IPS-20b (cell line): ENCODE results near the gene SDR9C7.
"Not testable (repeated sequence)": the region's sequence is repeated elsewhere in the genome, so short reads cannot be mapped to it uniquely, and the experiment has no call there.

Experiments used
- H3K27ac ChIP-seq: one replicate; pipeline ENCODE4 v1.5.1; 2013; ENCODE audit warnings: low read length
- H3K27me3 ChIP-seq: 2 replicates; pipeline ENCODE4 v1.6.1; 2013; ENCODE audit warnings: mild to moderate bottlenecking, low read length, inconsistent platforms; ENCODE audit not compliant: insufficient read depth
- H3K36me3 ChIP-seq: 2 replicates; pipeline ENCODE4 v1.6.1; 2013; ENCODE audit warnings: low read depth, mild to moderate bottlenecking, inconsistent platforms, low read length, moderate library complexity; ENCODE audit not compliant: insufficient read depth
- H3K4me1 ChIP-seq: 2 replicates; pipeline ENCODE4 v1.6.1; 2013; ENCODE audit warnings: mild to moderate bottlenecking, control low read depth, inconsistent platforms, low read length, moderate library complexity; ENCODE audit not compliant: insufficient read depth
- H3K4me3 ChIP-seq: 2 replicates; pipeline ENCODE4 v1.5.1; 2013; ENCODE audit warnings: mild to moderate bottlenecking, low read length, inconsistent platforms
- H3K9ac ChIP-seq: 2 replicates; pipeline ENCODE4 v1.6.1; 2013; ENCODE audit warnings: low read depth, mild to moderate bottlenecking, inconsistent platforms, low read length, moderate library complexity
- H3K9me3 ChIP-seq: 2 replicates; pipeline ENCODE4 v1.6.1; 2013; ENCODE audit warnings: mild to moderate bottlenecking, low read depth, low read length, inconsistent platforms; ENCODE audit not compliant: insufficient read depth

SDR9C7 gene

DNA sequence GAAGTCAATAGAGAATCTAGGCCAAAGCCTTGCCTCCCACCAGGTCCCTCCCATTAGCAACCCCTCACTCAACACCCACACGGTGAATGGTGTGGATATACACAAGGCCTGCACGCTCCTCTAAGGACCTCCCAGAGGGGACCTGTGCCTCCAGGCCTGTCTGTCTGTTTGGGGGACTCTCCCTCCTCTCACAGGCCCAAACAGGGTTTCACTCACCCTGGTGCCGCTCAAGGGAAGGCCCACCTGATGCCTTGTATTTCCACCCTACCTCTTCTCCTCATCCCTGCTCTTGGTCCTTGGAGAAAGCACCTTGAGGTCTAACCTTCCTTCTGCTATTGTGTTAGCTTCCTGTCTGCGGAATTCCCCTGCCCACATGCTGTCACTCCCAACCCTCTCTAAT is 4.4 kb downstream of the SDR9C7 start:
- Histone ChIP-seq H3K4me3 (no peak overlapping the region), H3K27ac (no peak overlapping the region), H3K9me3 (no peaks in the 10 kb centered on the region), H3K4me1 (peaks cover 17% of the 10 kb centered on the region; the same call in 1 of the 2 replicates), H3K27me3 (no peaks in the 10 kb centered on the region), H3K9ac (no peak overlapping the region), H3K36me3 (no peaks in the 10 kb centered on the region)

DNA sequence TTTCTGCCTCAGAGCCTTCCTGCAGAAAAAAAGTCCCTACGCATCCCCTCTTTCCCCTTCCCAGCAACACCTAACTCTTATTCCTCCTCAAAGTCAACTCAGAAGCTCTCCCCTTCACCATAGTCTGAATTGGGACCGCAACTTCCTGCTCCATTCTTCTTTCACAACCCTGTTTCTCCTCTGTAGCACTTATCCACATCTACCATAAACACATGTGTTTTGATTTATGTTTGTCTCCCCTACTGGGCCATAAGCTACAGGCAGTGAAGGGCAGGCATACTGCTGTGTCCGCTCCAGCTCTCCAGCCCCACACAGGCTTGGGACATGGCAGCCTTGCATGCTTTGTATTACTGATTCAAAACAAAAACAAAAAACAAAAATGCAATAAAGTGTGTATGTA is 5.9 kb downstream of the SDR9C7 start:
- Histone ChIP-seq H3K4me1 (peaks cover 17% of the 10 kb centered on the region; the same call in 1 of the 2 replicates), H3K27ac (no peak overlapping the region), H3K9me3 (no peaks in the 10 kb centered on the region), H3K9ac (no peak overlapping the region), H3K27me3 (no peaks in the 10 kb centered on the region), H3K36me3 (no peaks in the 10 kb centered on the region), H3K4me3 (no peak overlapping the region; the same call in 1 of the 2 replicates)

DNA sequence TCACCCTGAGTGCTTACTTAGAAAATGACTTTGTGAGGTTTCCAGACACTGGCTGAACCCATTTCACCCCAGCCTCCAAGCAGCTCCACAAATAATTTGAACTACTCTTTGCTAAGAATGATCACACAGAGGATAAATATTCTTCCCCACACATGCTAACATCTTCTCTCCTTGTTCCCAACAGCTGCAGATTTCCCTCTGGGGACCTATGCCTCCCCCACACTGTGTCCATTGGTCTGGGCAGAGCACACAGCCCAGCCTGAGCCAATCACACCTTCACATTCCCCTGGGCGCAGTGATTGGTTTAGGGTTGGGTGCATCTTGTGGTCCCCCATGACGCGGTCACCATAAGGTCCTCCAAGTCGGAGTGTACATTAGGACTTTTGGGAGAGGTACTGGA is 6.9 kb downstream of the SDR9C7 start:
- Histone ChIP-seq H3K9ac (no peak overlapping the region), H3K4me1 (peaks cover 14% of the 10 kb centered on the region; the same call in 1 of the 2 replicates)

DNA sequence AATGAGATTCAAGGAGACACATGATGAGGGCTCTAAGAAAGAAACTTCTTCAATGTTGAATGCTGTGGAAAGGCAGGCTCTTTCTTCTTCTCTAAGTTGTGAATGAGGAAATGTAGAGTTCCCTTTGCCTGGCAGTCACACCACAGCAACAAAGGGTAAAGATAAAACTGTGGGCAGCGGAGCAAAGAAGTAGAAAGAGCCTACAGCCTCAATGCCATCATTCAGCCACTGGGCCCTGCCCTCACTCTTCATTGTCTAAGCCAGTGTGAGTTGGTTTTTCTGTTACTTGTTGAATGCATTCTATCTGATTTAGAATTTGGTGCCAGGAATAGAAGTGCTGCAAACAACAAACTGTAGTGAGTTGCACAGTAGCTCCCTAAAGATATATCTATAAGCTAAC is 12.2 kb downstream of the SDR9C7 start:
- Histone ChIP-seq H3K9ac (no peak overlapping the region), H3K4me1 (no peaks in the 10 kb centered on the region), H3K36me3 (no peaks in the 10 kb centered on the region), H3K9me3 (no peaks in the 10 kb centered on the region), H3K27me3 (no peaks in the 10 kb centered on the region), H3K27ac (no peak overlapping the region), H3K4me3 (no peak overlapping the region)

More for the DNA sequence above, 6.9 kb downstream of the SDR9C7 start:
- Histone ChIP-seq H3K36me3 (no peaks in the 10 kb centered on the region), H3K27me3 (no peaks in the 10 kb centered on the region), H3K4me3 (no peak overlapping the region), H3K27ac (no peak overlapping the region), H3K9me3 (no peaks in the 10 kb centered on the region)

DNA sequence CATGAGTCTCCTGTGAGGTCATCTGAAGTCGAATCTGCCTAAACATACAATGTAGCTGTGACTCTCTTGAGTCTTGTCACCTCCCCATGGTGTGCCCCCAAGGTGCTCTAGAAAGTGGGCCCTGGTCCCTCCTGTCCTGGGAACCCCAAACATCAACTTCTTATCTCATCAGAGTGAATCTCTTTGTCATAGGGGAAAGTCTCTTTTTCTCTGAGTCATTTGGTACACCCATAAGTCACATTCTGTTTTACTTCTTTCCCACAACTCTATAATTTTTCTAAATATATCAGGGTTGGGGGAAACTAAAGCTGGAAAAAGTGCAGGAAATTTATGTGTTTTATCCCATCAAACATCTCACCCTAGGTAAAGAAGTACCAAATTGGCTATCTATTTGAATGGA is 12.9 kb downstream of the SDR9C7 start:
- Histone ChIP-seq H3K4me1 (no peaks in the 10 kb centered on the region), H3K27me3 (no peaks in the 10 kb centered on the region), H3K9ac (no peak overlapping the region), H3K27ac (no peak overlapping the region), H3K9me3 (no peaks in the 10 kb centered on the region), H3K4me3 (no peak overlapping the region), H3K36me3 (no peaks in the 10 kb centered on the region)

DNA sequence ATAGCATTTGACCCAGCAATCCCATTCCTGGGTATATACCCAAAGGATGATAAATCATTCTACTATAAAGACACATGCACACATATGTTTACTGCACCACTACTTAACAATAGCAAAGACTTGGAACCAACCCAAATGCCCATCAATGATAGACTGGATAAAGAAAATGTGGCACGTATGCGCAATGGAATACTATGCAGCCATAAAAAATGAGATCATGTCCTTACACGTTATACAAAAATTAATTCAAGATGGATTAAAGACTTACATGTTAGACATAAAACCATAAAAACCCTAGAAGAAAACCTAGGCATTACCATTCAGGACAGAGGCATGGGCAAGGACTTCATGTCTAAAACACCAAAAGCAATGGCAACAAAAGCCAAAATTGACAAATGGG is 16.1 kb downstream of the SDR9C7 start:
- not testable (repeated sequence) for H3K4me1 ChIP-seq, H3K27ac ChIP-seq, H3K9me3 ChIP-seq, H3K27me3 ChIP-seq, H3K9ac ChIP-seq, H3K36me3 ChIP-seq, H3K4me3 ChIP-seq

DNA sequence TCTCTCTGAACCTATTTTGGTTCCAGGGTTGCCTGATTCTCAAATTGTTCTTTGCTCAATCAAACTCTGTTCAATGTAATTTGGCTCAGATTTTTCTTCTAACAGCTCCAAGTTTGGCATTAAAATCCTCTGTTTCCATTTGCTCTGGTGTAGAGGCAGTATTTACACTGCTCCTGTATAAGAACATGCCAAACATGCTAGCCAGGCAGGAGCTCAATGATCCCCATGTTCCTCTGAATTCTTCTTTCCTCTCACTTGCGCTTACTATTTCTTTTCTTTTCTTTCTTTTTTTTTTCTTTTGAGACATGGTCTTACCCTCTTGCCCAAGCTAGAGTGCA is 17.2 kb downstream of the SDR9C7 start:
- H3K4me3 ChIP-seq: no peak overlapping the region
- H3K27me3 ChIP-seq: no peaks in the 10 kb centered on the region
- no peaks in the 10 kb centered on the region for H3K36me3 ChIP-seq
- H3K4me1 ChIP-seq: no peaks in the 10 kb centered on the region
- H3K9me3 ChIP-seq: peaks cover 2% of the 10 kb centered on the region; the same call in 1 of the 2 replicates
- H3K27ac ChIP-seq: no peak overlapping the region
- no peak overlapping the region for H3K9ac ChIP-seq

DNA sequence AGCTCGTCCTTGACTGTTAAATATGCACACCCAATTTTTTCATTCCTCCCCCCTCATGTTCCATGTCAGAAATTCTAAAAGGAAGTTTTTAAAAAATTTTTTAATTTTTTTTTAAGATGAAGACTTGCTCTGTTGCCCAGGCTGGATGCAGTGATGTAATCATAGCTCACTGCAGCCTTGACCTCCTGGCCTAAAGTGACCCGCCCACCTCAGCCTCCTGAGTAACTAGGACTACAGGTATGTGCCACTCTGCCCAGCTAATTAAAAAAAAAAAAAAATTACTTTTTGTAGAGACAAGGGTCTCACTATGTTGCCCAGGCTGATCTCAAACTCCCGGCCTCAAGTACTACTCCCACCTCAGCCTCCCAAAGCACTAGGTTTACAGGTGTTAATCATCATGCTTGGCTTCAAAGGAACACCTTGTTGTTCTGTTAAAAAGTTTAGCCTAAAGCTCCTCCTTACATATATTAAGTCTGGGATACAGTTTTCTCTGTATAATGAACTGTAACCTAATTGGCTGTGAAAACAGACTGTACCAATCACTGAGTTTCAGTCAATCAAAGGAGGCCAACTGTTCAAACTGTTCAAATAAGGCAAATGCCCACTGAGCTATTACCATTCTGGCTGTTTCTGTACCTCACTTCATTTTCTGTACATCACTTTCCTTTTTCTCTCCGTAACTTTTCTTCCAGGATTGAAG is 17.8 kb downstream of the SDR9C7 start:
- no peak overlapping the region for H3K9ac ChIP-seq
- no peaks in the 10 kb centered on the region for H3K4me1 ChIP-seq
- no peak overlapping the region for H3K4me3 ChIP-seq
- no peaks in the 10 kb centered on the region for H3K36me3 ChIP-seq
- H3K27me3 ChIP-seq: no peaks in the 10 kb centered on the region
- H3K27ac ChIP-seq: no peak overlapping the region
- H3K9me3 ChIP-seq: peaks cover 7% of the 10 kb centered on the region; the same call in 1 of the 2 replicates

DNA sequence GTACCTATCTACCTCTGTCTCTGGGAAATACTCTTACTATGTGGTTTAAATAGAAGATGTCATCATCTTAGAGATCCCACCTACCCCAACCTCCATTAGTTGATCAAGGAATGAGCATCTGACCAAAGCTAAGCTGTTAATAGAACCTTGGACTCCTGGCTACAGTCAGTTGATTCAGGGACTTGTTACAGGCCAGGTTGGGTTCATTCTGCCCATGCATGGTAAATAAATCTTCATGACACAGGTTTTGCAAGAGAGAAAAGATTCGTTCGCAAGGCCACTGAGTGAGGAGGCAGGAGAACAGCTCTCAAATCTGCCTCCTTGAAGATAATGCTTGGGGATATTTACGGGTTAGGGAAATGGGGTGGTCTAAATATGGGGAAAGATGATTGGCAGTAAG is 19.5 kb downstream of the SDR9C7 start:
- H3K9me3 ChIP-seq: peaks cover 19% of the 10 kb centered on the region
- H3K27ac ChIP-seq: no peak overlapping the region
- H3K4me1 ChIP-seq: no peaks in the 10 kb centered on the region

DNA sequence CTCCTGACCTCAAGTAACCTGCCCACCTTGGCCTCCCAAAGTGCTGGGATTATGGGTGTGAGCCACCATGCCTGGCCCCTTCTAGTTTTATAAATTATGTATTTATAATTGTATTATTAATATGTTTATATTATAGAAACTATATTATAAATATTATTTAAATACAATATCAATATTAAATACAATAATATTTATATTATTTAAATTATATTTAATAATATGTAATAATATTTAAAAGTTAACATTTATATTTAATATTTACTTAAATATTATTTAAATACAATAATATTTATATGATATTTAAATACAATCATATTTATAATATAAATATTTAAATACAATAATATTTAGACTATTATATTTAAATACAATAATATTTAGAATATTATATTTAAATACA is 20.0 kb downstream of the SDR9C7 start:
- no peak overlapping the region for H3K9ac ChIP-seq
- no peaks in the 10 kb centered on the region for H3K27me3 ChIP-seq
- H3K4me1 ChIP-seq: no peaks in the 10 kb centered on the region
- no peak overlapping the region for H3K27ac ChIP-seq
- peaks cover 23% of the 10 kb centered on the region for H3K9me3 ChIP-seq
- H3K36me3 ChIP-seq: no peaks in the 10 kb centered on the region
- H3K4me3 ChIP-seq: no peak overlapping the region

More for the DNA sequence above, 19.5 kb downstream of the SDR9C7 start:
- Histone ChIP-seq H3K36me3 (no peaks in the 10 kb centered on the region), H3K9ac (no peak overlapping the region), H3K27me3 (no peaks in the 10 kb centered on the region), H3K4me3 (no peak overlapping the region)

DNA sequence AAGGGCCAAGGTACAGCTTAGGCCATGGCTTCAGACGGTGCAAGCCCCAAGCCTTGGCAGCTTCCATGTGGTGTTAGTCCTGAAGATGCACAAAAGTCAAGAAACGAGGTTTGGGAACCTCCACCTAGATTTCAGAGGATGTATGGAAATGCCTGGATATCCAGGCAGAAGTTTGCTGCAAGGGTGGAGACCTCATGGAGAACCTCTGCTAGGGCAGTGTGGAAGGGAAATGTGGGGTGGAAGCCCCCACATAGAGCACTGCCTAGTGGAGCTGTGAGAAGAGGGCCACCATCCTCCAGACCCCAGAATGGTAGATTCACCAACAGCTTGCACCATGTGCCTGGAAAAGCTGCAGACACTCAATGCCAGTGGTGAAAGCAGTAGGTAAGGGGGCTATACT is 24.8 kb downstream of the SDR9C7 start:
- not testable (repeated sequence) for H3K27me3 ChIP-seq, H3K9ac ChIP-seq, H3K27ac ChIP-seq, H3K4me1 ChIP-seq, H3K36me3 ChIP-seq, H3K4me3 ChIP-seq
- peaks cover 32% of the 10 kb centered on the region for H3K9me3 ChIP-seq

DNA sequence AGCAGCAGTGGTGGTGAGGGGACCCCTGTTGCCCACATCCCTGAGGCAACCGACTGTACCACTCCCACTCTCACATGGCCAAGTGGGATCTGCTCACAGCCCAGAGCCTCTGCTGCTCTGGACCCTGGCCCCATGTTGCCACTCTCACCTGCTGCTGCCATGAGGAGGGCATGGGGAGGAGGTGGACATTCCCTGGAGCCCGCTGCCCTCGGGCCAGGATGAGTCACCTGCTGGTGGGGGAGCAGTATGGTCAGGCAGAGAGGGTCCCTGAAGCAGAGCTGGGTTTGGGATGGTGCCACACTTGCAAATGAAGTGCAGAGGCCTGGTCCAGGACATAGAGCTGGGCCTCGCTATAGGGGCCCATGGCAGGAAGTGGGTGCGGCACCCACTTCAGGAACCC is 26.1 kb downstream of the SDR9C7 start:
- Histone ChIP-seq H3K36me3 (no peaks in the 10 kb centered on the region), H3K9ac (no peak overlapping the region), H3K27ac (no peak overlapping the region), H3K27me3 (no peaks in the 10 kb centered on the region), H3K9me3 (peaks cover 45% of the 10 kb centered on the region), H3K4me3 (no peak overlapping the region), H3K4me1 (no peaks in the 10 kb centered on the region)
